Peyer's patch (tissue), 4 donors: ENCODE results near the gene ZNF521.

ENCODE experiments used
- POLR2A ChIP-seq, 2 donors: fragments of 450-650 bp; IDR thresholded peaks; one replicate each; pipeline ENCODE4 v1.5.1; 2017; ENCODE audit warnings: antibody characterized with exemption in 2 of 2, mild to moderate bottlenecking in 2 of 2, moderate library complexity in 2 of 2
- TF ChIP-seq, protein P1 (sequence below), 6 experiments: fragments of 450-650 bp in 4 of 6; fragments of 200-600 bp in 2 of 6; sonication (generic) in 1 of 6; IDR thresholded peaks; one replicate each; pipeline ENCODE4 v1.5.1; 2017 to 2019; ENCODE audit warnings: antibody characterized with exemption in 6 of 6, mild to moderate bottlenecking in 3 of 6, moderate library complexity in 1 of 6

DNA sequence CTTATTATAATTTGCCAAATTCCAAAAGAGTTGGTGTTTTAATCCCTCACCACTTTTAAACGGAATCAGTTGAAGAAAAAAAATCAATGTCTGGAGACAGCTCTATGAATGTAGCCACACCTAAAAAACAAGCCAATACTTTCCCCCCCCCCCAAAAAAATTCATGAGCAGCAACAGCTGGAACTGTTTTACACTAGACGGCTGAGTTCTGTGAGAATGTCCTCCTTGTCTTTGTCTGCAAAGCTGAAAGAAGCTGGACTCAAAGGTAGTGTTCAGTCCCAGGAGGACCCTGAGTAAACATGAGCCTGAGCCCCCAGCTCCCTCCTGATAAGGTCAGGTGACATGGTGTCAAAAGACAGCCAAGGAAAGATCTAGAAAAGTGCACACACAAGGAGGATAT lies 68.2 kb downstream of the ZNF521 start:
- TF ChIP-seq, protein P1, sequence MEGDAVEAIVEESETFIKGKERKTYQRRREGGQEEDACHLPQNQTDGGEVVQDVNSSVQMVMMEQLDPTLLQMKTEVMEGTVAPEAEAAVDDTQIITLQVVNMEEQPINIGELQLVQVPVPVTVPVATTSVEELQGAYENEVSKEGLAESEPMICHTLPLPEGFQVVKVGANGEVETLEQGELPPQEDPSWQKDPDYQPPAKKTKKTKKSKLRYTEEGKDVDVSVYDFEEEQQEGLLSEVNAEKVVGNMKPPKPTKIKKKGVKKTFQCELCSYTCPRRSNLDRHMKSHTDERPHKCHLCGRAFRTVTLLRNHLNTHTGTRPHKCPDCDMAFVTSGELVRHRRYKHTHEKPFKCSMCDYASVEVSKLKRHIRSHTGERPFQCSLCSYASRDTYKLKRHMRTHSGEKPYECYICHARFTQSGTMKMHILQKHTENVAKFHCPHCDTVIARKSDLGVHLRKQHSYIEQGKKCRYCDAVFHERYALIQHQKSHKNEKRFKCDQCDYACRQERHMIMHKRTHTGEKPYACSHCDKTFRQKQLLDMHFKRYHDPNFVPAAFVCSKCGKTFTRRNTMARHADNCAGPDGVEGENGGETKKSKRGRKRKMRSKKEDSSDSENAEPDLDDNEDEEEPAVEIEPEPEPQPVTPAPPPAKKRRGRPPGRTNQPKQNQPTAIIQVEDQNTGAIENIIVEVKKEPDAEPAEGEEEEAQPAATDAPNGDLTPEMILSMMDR (IDR thresholded peaks at IDR 0.05): no peak
- TF ChIP-seq POLR2A (IDR thresholded peaks at IDR 0.05): no peak
